A549 (cell line): ENCODE data around the gene GPBP1L1. TPM values are rescaled to one million over a fixed set of nuclear protein-coding genes. Genes with fewer than 3 reads are reported as not detected.
A peak's percentile ranks its signal among the peaks of the same experiment; 100 is the strongest.

ENCODE experiments used
- BHLHE40 ChIP-seq: IDR thresholded peaks from 2 replicates; pipeline ENCODE4 v1.6.1; 2012; ENCODE audit warnings: low read depth, low read length, inconsistent platforms
- CHD2 ChIP-seq: fragments of 150-350 bp; IDR thresholded peaks from 2 replicates; pipeline ENCODE4 v1.6.1; 2014; ENCODE audit warnings: low read length; ENCODE audit not compliant: partially characterized antibody
- CHD4 ChIP-seq: fragments of 200-600 bp; sonication (generic); IDR thresholded peaks from 2 replicates; pipeline ENCODE4 v1.6.1; 2016; ENCODE audit warnings: antibody characterized with exemption, mild to moderate bottlenecking, borderline replicate concordance
- EHMT2 ChIP-seq: fragments of 200-600 bp; sonication (generic); IDR thresholded peaks from 2 replicates; pipeline ENCODE4 v1.6.1; 2016; ENCODE audit warnings: antibody characterized with exemption, low read depth, mild to moderate bottlenecking, moderate library complexity
- ESRRA ChIP-seq: fragments of 150-350 bp; IDR thresholded peaks from 2 replicates; pipeline ENCODE4 v1.6.1; 2014; ENCODE audit warnings: mild to moderate bottlenecking, low read length, borderline replicate concordance
- FOSB ChIP-seq: fragments of 250-450 bp; sonication (Bioruptor Pico); IDR thresholded peaks from 2 replicates; pipeline ENCODE4 v1.5.0; 2020; ENCODE audit warnings: mild to moderate bottlenecking, moderate library complexity
- FOSL2 ChIP-seq, 2 experiments: fragments of 450-650 bp in 1 of 2; fragments of >200 bp in 1 of 2; sonication (Bioruptor Twin) in 1 of 2; formaldehyde crosslinking; IDR thresholded peaks; 2 replicates each; pipeline versions ENCODE4 v1.5.0 to v1.6.1; 2016 to 2020; ENCODE audit warnings: mild to moderate bottlenecking in 1 of 2, moderate library complexity in 1 of 2
- GATA3 ChIP-seq: IDR thresholded peaks from 2 replicates; pipeline ENCODE4 v1.6.1; 2012; ENCODE audit warnings: borderline replicate concordance
- HDAC2 ChIP-seq: fragments of 200-600 bp; sonication (generic); IDR thresholded peaks from 2 replicates; pipeline ENCODE4 v1.6.1; 2016
- HOXA7 ChIP-seq: fragments of 250-450 bp; sonication (Bioruptor Pico); IDR thresholded peaks from 2 replicates; pipeline ENCODE4 v1.5.0; 2020; ENCODE audit warnings: mild to moderate bottlenecking, moderate library complexity
- HOXB13 ChIP-seq: fragments of 250-450 bp; sonication (Bioruptor Pico); IDR thresholded peaks from 2 replicates; pipeline ENCODE4 v1.5.0; 2020; ENCODE audit warnings: low read depth, mild to moderate bottlenecking, moderate library complexity
- HOXB5 ChIP-seq: fragments of 250-450 bp; sonication (Bioruptor Pico); IDR thresholded peaks from 2 replicates; pipeline ENCODE4 v1.5.0; 2020; ENCODE audit warnings: mild to moderate bottlenecking, moderate library complexity
- JUN ChIP-seq, 2 experiments: fragments of >200 bp; sonication (Bioruptor Twin); formaldehyde crosslinking; IDR thresholded peaks; 2 replicates in 1 of 2; 3 replicates in 1 of 2; pipeline ENCODE4 v1.6.1; 2016 to 2017
- JUNB ChIP-seq: fragments of >200 bp; sonication (Bioruptor Twin); formaldehyde crosslinking; IDR thresholded peaks from 2 replicates; pipeline ENCODE4 v1.6.1; 2016
- KDM5A ChIP-seq: fragments of 200-600 bp; sonication (generic); IDR thresholded peaks from 2 replicates; pipeline ENCODE4 v1.6.1; 2016; ENCODE audit warnings: antibody characterized with exemption, mild to moderate bottlenecking
- MAFK ChIP-seq: fragments of 450-650 bp; IDR thresholded peaks from 2 replicates; pipeline ENCODE4 v1.6.1; 2014; ENCODE audit not compliant: partially characterized antibody
- NFE2L2 ChIP-seq: fragments of 150-350 bp; conservative IDR thresholded peaks from 2 replicates; pipeline ENCODE4 v1.6.1; 2014; ENCODE audit warnings: low read length
- NR3C1 ChIP-seq: fragments of >200 bp; sonication (Bioruptor Twin); formaldehyde crosslinking; IDR thresholded peaks from 3 replicates; pipeline ENCODE4 v1.6.1; 2017
- POLR2AphosphoS2 ChIP-seq: conservative IDR thresholded peaks from 2 replicates; pipeline ENCODE4 v1.6.1; 2012; ENCODE audit warnings: low read length, improper control_type of control experiment, inconsistent platforms
- RAD21 ChIP-seq, 2 experiments: fragments of >200 bp in 1 of 2; sonication (Bioruptor Twin) in 1 of 2; formaldehyde crosslinking in 1 of 2; IDR thresholded peaks in 1 of 2; conservative IDR thresholded peaks in 1 of 2; 2 replicates in 1 of 2; 3 replicates in 1 of 2; pipeline ENCODE4 v1.6.1; 2012 to 2018; ENCODE audit warnings: inconsistent platforms in 1 of 2
- RARB ChIP-seq: fragments of 250-450 bp; sonication (Bioruptor Pico); IDR thresholded peaks from 2 replicates; pipeline ENCODE4 v1.8.0; 2021; ENCODE audit warnings: mild to moderate bottlenecking, moderate library complexity
- RCOR1 ChIP-seq: fragments of 150-350 bp; IDR thresholded peaks from 2 replicates; pipeline ENCODE4 v1.6.1; 2014; ENCODE audit warnings: antibody characterized with exemption, low read length, low read depth
- RFX5 ChIP-seq: fragments of 450-650 bp; IDR thresholded peaks from 2 replicates; pipeline ENCODE4 v1.7.1; 2014; ENCODE audit warnings: antibody characterized with exemption, mild to moderate bottlenecking, moderate library complexity
- SMC3 ChIP-seq: fragments of >200 bp; sonication (Bioruptor Twin); formaldehyde crosslinking; IDR thresholded peaks from 3 replicates; pipeline ENCODE4 v1.6.1; 2018; ENCODE audit warnings: inconsistent platforms
- SREBF2 ChIP-seq: fragments of 450-650 bp; IDR thresholded peaks from 2 replicates; pipeline ENCODE4 v1.6.1; 2014; ENCODE audit warnings: mild to moderate bottlenecking, moderate library complexity
- TFCP2L1 ChIP-seq: fragments of 250-450 bp; sonication (Bioruptor Pico); IDR thresholded peaks from 2 replicates; pipeline ENCODE4 v1.5.0; 2021; ENCODE audit warnings: mild to moderate bottlenecking
- TP53 ChIP-seq: fragments of 250-450 bp; sonication (Bioruptor Pico); IDR thresholded peaks from 2 replicates; pipeline ENCODE4 v1.5.0; 2021; ENCODE audit warnings: mild to moderate bottlenecking, moderate library complexity
- polyA plus RNA-seq, 4 experiments: library from polyadenylated mRNA; depleted of rRNA in 3 of 4; stranded (reverse); fragments of >200 nt; fragmentation: RNase III in 1 of 4; extraction: RNeasy Plus Mini Kit Qiagen cat#74134 plus additional on column Dnase treatment in 1 of 4; gene quantifications; 2 replicates in 3 of 4; 3 replicates in 1 of 4; pipeline ENCODE4 v1.2.3, GENCODE V29; 2011 to 2017
- TF ChIP-seq, protein P1 (sequence below): fragments of 200-600 bp; sonication (generic); IDR thresholded peaks from 2 replicates; pipeline ENCODE4 v1.6.1; 2016; ENCODE audit warnings: antibody characterized with exemption, mild to moderate bottlenecking, moderate library complexity
- TF ChIP-seq, protein P2 (sequence below): IDR thresholded peaks from 2 replicates; pipeline ENCODE4 v1.6.1; 2012
- TF ChIP-seq, protein P3 (sequence below): fragments of >200 bp; sonication (Bioruptor Twin); formaldehyde crosslinking; IDR thresholded peaks from 2 replicates; pipeline ENCODE4 v1.6.1; 2016
- TF ChIP-seq, protein P4 (sequence below): fragments of 450-650 bp; IDR thresholded peaks from 2 replicates; pipeline ENCODE4 v1.6.1; 2014; ENCODE audit warnings: antibody characterized with exemption
- TF ChIP-seq, protein P5 (sequence below): fragments of 150-350 bp; IDR thresholded peaks from 2 replicates; pipeline ENCODE4 v1.6.1; 2014; ENCODE audit warnings: low read depth, mild to moderate bottlenecking, low read length
- TF ChIP-seq, protein P6 (sequence below): fragments of >200 bp; sonication (Bioruptor Twin); formaldehyde crosslinking; IDR thresholded peaks from 3 replicates; pipeline ENCODE4 v1.5.1; 2016
- TF ChIP-seq, protein P7 (sequence below): fragments of 250-450 bp; sonication (Bioruptor Pico); IDR thresholded peaks from 2 replicates; pipeline ENCODE4 v1.5.0; 2020; ENCODE audit warnings: low read depth, mild to moderate bottlenecking, moderate library complexity

GPBP1L1 gene
- polyA plus RNA-seq, 2 of the 4 experiments (the other 2 are of a cell fraction): 50.9 to 74.0 TPM

DNA sequence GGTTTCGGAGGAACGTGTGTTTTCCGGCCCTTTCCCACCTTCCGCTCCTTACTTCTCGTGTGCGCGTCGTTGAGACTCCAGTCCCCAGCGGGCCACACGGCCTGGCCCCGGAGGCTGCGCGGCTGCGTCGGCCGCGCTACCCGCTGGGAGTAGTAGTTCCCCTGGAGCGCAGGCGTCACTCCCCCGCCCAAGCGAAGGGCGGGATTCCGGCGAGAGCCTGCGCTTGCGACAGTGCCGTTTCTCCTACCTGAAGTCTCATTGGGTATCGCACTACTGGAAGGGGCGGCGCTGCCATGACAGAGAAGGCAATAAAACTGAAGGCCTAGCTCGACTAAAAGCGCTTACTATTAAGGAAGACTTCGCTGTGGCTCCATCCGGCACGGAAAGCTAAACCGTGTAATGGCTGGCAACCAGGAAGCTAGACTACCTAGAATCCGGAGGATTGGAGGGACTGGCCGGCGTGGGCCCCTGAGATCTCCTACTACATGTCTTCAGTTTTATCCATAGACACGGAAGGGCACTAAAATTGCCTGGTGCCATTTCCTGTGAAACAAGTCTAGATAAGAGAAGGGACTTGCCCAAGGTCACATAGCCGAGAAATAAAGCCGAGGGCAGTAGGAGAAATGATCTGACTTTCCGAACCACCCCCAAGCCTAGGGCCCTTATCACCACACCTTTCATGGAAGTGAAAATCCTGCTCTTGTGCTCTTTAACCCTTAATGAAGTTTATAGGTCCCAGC lies 851 bp upstream of the GPBP1L1 start (continued):
- TF ChIP-seq, protein P1, sequence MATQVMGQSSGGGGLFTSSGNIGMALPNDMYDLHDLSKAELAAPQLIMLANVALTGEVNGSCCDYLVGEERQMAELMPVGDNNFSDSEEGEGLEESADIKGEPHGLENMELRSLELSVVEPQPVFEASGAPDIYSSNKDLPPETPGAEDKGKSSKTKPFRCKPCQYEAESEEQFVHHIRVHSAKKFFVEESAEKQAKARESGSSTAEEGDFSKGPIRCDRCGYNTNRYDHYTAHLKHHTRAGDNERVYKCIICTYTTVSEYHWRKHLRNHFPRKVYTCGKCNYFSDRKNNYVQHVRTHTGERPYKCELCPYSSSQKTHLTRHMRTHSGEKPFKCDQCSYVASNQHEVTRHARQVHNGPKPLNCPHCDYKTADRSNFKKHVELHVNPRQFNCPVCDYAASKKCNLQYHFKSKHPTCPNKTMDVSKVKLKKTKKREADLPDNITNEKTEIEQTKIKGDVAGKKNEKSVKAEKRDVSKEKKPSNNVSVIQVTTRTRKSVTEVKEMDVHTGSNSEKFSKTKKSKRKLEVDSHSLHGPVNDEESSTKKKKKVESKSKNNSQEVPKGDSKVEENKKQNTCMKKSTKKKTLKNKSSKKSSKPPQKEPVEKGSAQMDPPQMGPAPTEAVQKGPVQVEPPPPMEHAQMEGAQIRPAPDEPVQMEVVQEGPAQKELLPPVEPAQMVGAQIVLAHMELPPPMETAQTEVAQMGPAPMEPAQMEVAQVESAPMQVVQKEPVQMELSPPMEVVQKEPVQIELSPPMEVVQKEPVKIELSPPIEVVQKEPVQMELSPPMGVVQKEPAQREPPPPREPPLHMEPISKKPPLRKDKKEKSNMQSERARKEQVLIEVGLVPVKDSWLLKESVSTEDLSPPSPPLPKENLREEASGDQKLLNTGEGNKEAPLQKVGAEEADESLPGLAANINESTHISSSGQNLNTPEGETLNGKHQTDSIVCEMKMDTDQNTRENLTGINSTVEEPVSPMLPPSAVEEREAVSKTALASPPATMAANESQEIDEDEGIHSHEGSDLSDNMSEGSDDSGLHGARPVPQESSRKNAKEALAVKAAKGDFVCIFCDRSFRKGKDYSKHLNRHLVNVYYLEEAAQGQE: peak; percentile 42
- TF ChIP-seq RCOR1 (no peak), KDM5A (no peak), JUN (IDR thresholded peaks at IDR 0.05) (no peak; a peak in 1 of 5 replicates), BHLHE40 (no peak), RARB (no peak), RFX5 (no peak), MAFK (no peak), FOSL2 (IDR thresholded peaks at IDR 0.05) (no peak), FOSL2 (CRISPR knock-in tag; IDR thresholded peaks at IDR 0.05) (no peak), SMC3 (no peak), NFE2L2 (no peak), CHD4 (no peak), NR3C1 (no peak), HOXB5 (no peak), POLR2AphosphoS2 (no peak), EHMT2 (no peak), RAD21 (conservative IDR thresholded peaks at IDR 0.05 in 1 of 2, IDR thresholded peaks at IDR 0.05 in 1 of 2) (no peak), FOSB (CRISPR knock-in tag) (0 out of 2 replicates have a peak, but pooled peaks have one; percentile 46), HOXB13 (CRISPR knock-in tag) (no peak), SREBF2 (no peak), TP53 (CRISPR knock-in tag) (no peak), HOXA7 (CRISPR knock-in tag) (0 out of 2 replicates have a peak, but pooled peaks have one; percentile 51), CHD2 (no peak), GATA3 (no peak; the same call in 1 of the 2 replicates), TFCP2L1 (CRISPR knock-in tag) (no peak), JUNB (no peak), ESRRA (no peak), HDAC2 (no peak)
- TF ChIP-seq, protein P2, sequence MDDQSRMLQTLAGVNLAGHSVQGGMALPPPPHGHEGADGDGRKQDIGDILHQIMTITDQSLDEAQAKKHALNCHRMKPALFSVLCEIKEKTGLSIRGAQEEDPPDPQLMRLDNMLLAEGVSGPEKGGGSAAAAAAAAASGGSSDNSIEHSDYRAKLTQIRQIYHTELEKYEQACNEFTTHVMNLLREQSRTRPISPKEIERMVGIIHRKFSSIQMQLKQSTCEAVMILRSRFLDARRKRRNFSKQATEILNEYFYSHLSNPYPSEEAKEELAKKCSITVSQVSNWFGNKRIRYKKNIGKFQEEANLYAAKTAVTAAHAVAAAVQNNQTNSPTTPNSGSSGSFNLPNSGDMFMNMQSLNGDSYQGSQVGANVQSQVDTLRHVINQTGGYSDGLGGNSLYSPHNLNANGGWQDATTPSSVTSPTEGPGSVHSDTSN: 0 out of 2 replicates have a peak, but pooled peaks have one; percentile 8
- TF ChIP-seq, protein P3, sequence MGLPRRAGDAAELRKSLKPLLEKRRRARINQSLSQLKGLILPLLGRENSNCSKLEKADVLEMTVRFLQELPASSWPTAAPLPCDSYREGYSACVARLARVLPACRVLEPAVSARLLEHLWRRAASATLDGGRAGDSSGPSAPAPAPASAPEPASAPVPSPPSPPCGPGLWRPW: no peak
- TF ChIP-seq, protein P4, sequence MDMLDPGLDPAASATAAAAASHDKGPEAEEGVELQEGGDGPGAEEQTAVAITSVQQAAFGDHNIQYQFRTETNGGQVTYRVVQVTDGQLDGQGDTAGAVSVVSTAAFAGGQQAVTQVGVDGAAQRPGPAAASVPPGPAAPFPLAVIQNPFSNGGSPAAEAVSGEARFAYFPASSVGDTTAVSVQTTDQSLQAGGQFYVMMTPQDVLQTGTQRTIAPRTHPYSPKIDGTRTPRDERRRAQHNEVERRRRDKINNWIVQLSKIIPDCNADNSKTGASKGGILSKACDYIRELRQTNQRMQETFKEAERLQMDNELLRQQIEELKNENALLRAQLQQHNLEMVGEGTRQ: no peak
- TF ChIP-seq, protein P5, sequence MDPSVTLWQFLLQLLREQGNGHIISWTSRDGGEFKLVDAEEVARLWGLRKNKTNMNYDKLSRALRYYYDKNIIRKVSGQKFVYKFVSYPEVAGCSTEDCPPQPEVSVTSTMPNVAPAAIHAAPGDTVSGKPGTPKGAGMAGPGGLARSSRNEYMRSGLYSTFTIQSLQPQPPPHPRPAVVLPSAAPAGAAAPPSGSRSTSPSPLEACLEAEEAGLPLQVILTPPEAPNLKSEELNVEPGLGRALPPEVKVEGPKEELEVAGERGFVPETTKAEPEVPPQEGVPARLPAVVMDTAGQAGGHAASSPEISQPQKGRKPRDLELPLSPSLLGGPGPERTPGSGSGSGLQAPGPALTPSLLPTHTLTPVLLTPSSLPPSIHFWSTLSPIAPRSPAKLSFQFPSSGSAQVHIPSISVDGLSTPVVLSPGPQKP: no peak
- TF ChIP-seq, protein P6, sequence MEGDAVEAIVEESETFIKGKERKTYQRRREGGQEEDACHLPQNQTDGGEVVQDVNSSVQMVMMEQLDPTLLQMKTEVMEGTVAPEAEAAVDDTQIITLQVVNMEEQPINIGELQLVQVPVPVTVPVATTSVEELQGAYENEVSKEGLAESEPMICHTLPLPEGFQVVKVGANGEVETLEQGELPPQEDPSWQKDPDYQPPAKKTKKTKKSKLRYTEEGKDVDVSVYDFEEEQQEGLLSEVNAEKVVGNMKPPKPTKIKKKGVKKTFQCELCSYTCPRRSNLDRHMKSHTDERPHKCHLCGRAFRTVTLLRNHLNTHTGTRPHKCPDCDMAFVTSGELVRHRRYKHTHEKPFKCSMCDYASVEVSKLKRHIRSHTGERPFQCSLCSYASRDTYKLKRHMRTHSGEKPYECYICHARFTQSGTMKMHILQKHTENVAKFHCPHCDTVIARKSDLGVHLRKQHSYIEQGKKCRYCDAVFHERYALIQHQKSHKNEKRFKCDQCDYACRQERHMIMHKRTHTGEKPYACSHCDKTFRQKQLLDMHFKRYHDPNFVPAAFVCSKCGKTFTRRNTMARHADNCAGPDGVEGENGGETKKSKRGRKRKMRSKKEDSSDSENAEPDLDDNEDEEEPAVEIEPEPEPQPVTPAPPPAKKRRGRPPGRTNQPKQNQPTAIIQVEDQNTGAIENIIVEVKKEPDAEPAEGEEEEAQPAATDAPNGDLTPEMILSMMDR: no peak
- TF ChIP-seq, protein P7, sequence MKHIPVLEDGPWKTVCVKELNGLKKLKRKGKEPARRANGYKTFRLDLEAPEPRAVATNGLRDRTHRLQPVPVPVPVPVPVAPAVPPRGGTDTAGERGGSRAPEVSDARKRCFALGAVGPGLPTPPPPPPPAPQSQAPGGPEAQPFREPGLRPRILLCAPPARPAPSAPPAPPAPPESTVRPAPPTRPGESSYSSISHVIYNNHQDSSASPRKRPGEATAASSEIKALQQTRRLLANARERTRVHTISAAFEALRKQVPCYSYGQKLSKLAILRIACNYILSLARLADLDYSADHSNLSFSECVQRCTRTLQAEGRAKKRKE: no peak
